ENCODE measurements around the gene IQCN. TPM values are rescaled to one million over a fixed set of nuclear protein-coding genes. Genes with fewer than 3 reads are reported as not detected.

IQCN gene
- total RNA-seq, 3 donors from 2014 or later (not counting 1 experiment from before 2014, with no cell fraction given), result 13.7 to 19.4 (median 15.6) TPM

DNA sequence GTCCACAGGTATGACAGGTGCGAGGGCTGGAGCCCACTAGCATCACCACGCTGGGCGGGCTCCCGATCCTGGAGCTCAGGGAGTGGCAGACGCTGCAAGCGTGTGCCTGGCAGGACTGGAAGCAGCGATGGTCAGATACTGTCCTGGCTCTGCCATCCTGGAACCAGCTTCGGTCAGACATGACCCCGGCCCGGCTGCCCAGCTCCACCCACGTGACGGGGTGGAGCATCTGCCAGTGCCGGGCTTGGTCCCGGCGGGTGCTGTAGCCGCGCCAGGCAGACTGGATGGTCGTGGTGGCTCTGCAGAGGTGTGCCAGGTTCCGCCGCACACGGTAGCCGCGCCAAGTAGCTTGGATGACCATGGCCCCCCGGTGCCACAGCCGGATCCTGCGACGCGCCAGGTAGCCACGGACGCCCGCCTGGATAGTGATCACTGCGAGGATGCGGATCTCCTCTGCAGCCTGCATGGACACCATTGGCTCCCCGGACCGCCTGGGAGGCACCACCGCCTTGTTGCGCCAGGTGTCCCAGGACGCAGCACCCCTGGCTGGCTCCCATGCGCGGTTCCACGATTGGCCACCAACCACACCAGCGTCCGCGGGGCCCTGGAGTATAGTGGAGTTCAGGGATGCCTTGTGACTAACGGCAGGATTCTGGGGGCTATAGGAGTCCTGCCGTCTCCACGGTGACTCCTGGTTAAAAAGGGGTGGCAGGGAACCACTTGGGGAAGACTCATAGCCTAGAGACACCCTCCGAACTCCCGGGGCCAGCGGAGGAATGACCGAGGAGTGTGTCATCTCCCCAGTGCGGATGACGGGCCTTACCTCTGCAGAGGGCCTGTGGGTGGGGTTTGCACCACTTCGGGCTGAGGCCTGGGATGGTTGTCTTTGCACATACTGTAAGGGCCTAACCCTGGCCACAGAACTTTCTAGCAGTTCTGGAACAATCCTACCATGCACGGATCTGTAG is 16.5 kb downstream of the IQCN start:
- Histone ChIP-seq H3K27ac (ENCODE audit: low read length) (no peak overlapping the region), H3K4me3 (ENCODE audit: low read length) (no peak overlapping the region), H3K9me3 (ENCODE audit: control insufficient read depth, insufficient read depth, low read length) (no peaks in the 10 kb centered on the region), H3K27me3 (ENCODE audit: control insufficient read depth, insufficient read depth, low read length) (no peaks in the 10 kb centered on the region), H3K36me3 (ENCODE audit: control insufficient read depth, insufficient read depth, low read length) (no peaks in the 10 kb centered on the region), H3K4me1 (ENCODE audit: control insufficient read depth, insufficient read depth, low read length) (peaks cover 14% of the 10 kb centered on the region)
- Mint-ChIP-seq H3K9me3 (no peaks in the 10 kb centered on the region), H3K27ac (no peak overlapping the region), H3K36me3 (no peaks in the 10 kb centered on the region), H3K4me1 (no peaks in the 10 kb centered on the region), H3K4me3 (no peak overlapping the region), H3K27me3 (ENCODE audit: low read depth in 2 of 2) (peaks cover 5 to 16% of the 10 kb centered on the region in 2 donors)
- WGBS (ENCODE audit: insufficient coverage), result 94% methylated on average over 55 of the region's 55 CpGs
- TF ChIP-seq CTCF (IDR thresholded peaks at IDR 0.05), result no peak
- no peak for ATAC-seq
- peak in 1 of 2 donors; percentile 15 for DNase-seq
- intact Hi-C loops (cut with micrococcal nuclease), result no loop called here

- intact Hi-C loops (cut with micrococcal nuclease), result loop anchor here (5.0 kb wide), 2 partner anchors 93 to 318 kb away; no protein-coding TSS in a partner anchor
- H3K36me3 Mint-ChIP-seq, result no peaks in the 10 kb centered on the region
- no peak overlapping the region for H3K27ac Mint-ChIP-seq
- Histone ChIP-seq H3K27ac (ENCODE audit: low read length) (no peak overlapping the region), H3K27me3 (ENCODE audit: control insufficient read depth, insufficient read depth, low read length) (no peaks in the 10 kb centered on the region), H3K36me3 (ENCODE audit: control insufficient read depth, insufficient read depth, low read length) (no peaks in the 10 kb centered on the region), H3K9me3 (ENCODE audit: control insufficient read depth, insufficient read depth, low read length) (no peaks in the 10 kb centered on the region), H3K4me3 (ENCODE audit: low read length) (no peak overlapping the region), H3K4me1 (ENCODE audit: control insufficient read depth, insufficient read depth, low read length) (peaks cover 14% of the 10 kb centered on the region)
- H3K4me3 Mint-ChIP-seq, result no peak overlapping the region
- TF ChIP-seq CTCF (IDR thresholded peaks at IDR 0.05), result no peak
- no peaks in the 10 kb centered on the region for H3K9me3 Mint-ChIP-seq
- H3K27me3 Mint-ChIP-seq (ENCODE audit: low read depth in 2 of 2), result peaks cover 16 to 25% of the 10 kb centered on the region in 2 donors
- peak in 1 of 2 donors; percentile 41 for DNase-seq
- peaks cover 0 to 5% of the 10 kb centered on the region in 2 donors for H3K4me1 Mint-ChIP-seq
- WGBS (ENCODE audit: insufficient coverage), result 9% methylated on average over 21 of the region's 24 CpGs
- no peak for ATAC-seq
Measured at GRCh38 chr19:18254546-18255503, 19.4 kb downstream of the IQCN start.

DNA sequence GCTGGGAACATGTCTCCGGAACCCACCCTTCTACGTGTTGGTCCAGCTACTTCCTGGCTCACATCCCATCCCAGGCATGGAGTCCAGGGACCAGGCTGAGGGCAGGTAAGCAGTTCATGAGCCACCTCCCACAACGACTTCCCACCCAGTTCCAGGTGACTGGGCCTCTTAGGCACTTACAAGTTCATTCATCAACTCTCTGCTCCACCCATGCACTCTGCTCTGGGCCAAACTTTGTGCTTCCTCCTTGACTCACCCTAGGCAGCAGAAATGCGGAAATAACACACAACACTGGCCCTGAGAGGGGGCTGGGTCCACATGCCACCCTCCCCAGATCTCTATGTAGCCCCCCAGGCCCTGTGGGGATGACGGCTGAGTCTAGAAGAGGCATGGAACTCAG is 20.5 kb downstream of the IQCN start:
- no peak overlapping the region for H3K4me3 Mint-ChIP-seq
- WGBS (ENCODE audit: insufficient coverage), result 72% methylated on average over 4 of the region's 5 CpGs
- Histone ChIP-seq H3K4me3 (ENCODE audit: low read length) (no peak overlapping the region), H3K36me3 (ENCODE audit: control insufficient read depth, insufficient read depth, low read length) (no peaks in the 10 kb centered on the region), H3K27ac (ENCODE audit: low read length) (no peak overlapping the region), H3K9me3 (ENCODE audit: control insufficient read depth, insufficient read depth, low read length) (no peaks in the 10 kb centered on the region), H3K4me1 (ENCODE audit: control insufficient read depth, insufficient read depth, low read length) (peaks cover 14% of the 10 kb centered on the region), H3K27me3 (ENCODE audit: control insufficient read depth, insufficient read depth, low read length) (no peaks in the 10 kb centered on the region)
- no peaks in the 10 kb centered on the region for H3K9me3 Mint-ChIP-seq
- ATAC-seq (no peak), DNase-seq (no peak)
- H3K27ac Mint-ChIP-seq, result no peak overlapping the region
- H3K36me3 Mint-ChIP-seq, result no peaks in the 10 kb centered on the region
- H3K4me1 Mint-ChIP-seq, result peaks cover 0 to 5% of the 10 kb centered on the region in 2 donors
- TF ChIP-seq CTCF (IDR thresholded peaks at IDR 0.05), result no peak
- peaks cover 16 to 25% of the 10 kb centered on the region in 2 donors for H3K27me3 Mint-ChIP-seq (ENCODE audit: low read depth in 2 of 2)
- intact Hi-C loops (cut with micrococcal nuclease), result loop anchor here (5.0 kb wide), 2 partner anchors 91 to 316 kb away; no protein-coding TSS in a partner anchor
